GM19452 (cell line): Measurements from ENCODE around the gene CCL8.
"Not testable (repeated sequence)": the region's sequence is repeated elsewhere in the genome, so short reads cannot be mapped to it uniquely, and the experiment has no call there.

Experiments
- ATAC-seq: cut with Tn5 transposase; IDR thresholded peaks from one replicate; pipeline ENCODE4 v1.9.1; 2021; ENCODE audit not compliant: unreplicated experiment

The CCL8 gene

GRCh38 chr17:34313164-34313563 is 6.1 kb upstream of the CCL8 start:
- ATAC-seq: no peak

GRCh38 chr17:34314279-34314678 is 5.0 kb upstream of the CCL8 start:
- ATAC-seq: no peak

- ATAC-seq: no peak
Measured at GRCh38 chr17:34318474-34318873, 761 bp upstream of the CCL8 start.

GRCh38 chr17:34321964-34322363 is 2.7 kb downstream of the CCL8 start:
- ATAC-seq: no peak

GRCh38 chr17:34327580-34327979 is 8.3 kb downstream of the CCL8 start:
- not testable (repeated sequence) for ATAC-seq

- no peak for ATAC-seq
Measured at GRCh38 chr17:34337701-34338100, 18.5 kb downstream of the CCL8 start.

- no peak for ATAC-seq
Measured at GRCh38 chr17:34339138-34339770, 20.0 kb downstream of the CCL8 start.

- ATAC-seq: no peak
Measured at GRCh38 chr17:34341916-34342315, 22.7 kb downstream of the CCL8 start.

- ATAC-seq: no peak
Measured at GRCh38 chr17:34347063-34347462, 27.8 kb downstream of the CCL8 start.

- no peak for ATAC-seq
Measured at GRCh38 chr17:34349751-34350150, 30.5 kb downstream of the CCL8 start.

- no peak for ATAC-seq
Measured at GRCh38 chr17:34351096-34351495, 31.9 kb downstream of the CCL8 start.

GRCh38 chr17:34352191-34352590 is 33.0 kb downstream of the CCL8 start:
- ATAC-seq: no peak

- no peak for ATAC-seq
Measured at GRCh38 chr17:34354637-34355036, 35.4 kb downstream of the CCL8 start.

GRCh38 chr17:34356194-34356593 is 37.0 kb downstream of the CCL8 start, which contains the start of gene CCL13:
Gene CCL13, plus strand, starts transcription at chr17:34356480. Its CDS starts 47 bp downstream, at chr17:34356527.
- no peak for ATAC-seq

- no peak for ATAC-seq
Measured at GRCh38 chr17:34357398-34357797, 38.2 kb downstream of the CCL8 start.

- ATAC-seq: no peak
Measured at GRCh38 chr17:34358631-34359030, 39.4 kb downstream of the CCL8 start.

- no peak for ATAC-seq
Measured at GRCh38 chr17:34360601-34361270, 41.5 kb downstream of the CCL8 start.

GRCh38 chr17:34361478-34362061 is 42.3 kb downstream of the CCL8 start:
- peak; percentile 69 for ATAC-seq

GRCh38 chr17:34363183-34363661 is 44.0 kb downstream of the CCL8 start, which contains the start of gene CCL1:
Gene CCL1, minus strand, starts transcription at chr17:34363233. Its CDS starts 72 bp downstream, at chr17:34363161.
- ATAC-seq: no peak

GRCh38 chr17:34364751-34365150 is 45.5 kb downstream of the CCL8 start:
- no peak for ATAC-seq

- no peak for ATAC-seq
Measured at GRCh38 chr17:34365340-34365739, 46.1 kb downstream of the CCL8 start.

- no peak for ATAC-seq
Measured at GRCh38 chr17:34366010-34366409, 46.8 kb downstream of the CCL8 start.
